Activated CD4-positive, alpha-beta T cell treated with anti-CD3 and anti-CD28 coated beads for 36 hours (primary cell): ENCODE data around the gene RASA4. TPM values are rescaled to one million over a fixed set of nuclear protein-coding genes. Genes with fewer than 3 reads are reported as not detected.
"Not testable (repeated sequence)": the region's sequence is repeated elsewhere in the genome, so short reads cannot be mapped to it uniquely, and the experiment has no call there.

ENCODE experiments used
- ATAC-seq: fragments of 200-7000 bp; cut with Tn5 transposase; one replicate; pipeline ENCODE4 v1.10.0; 2021; ENCODE audit warnings: mild to moderate bottlenecking, moderate library complexity
- CTCF ChIA-PET: fragments of 350-600 bp; sonication (Branson Sonifier 250); formaldehyde crosslinking; loops from one replicate; lab custom pipeline; 2021; ENCODE audit warnings: antibody characterized with exemption; lab: Charles Lee
- POLR2A ChIA-PET: fragments of 350-600 bp; sonication (Branson Sonifier 250); formaldehyde crosslinking; loops from one replicate; lab custom pipeline; 2021; ENCODE audit warnings: antibody characterized with exemption, inconsistent platforms; lab: Charles Lee
- DNase-seq: peaks from one replicate; pipeline ENCODE4 v3.0.0-alpha.2; 2020
- H3K27ac Mint-ChIP-seq: one replicate; pipeline ENCODE4 v1.8.0; 2021; ENCODE audit warnings: mixed read lengths
- H3K27me3 Mint-ChIP-seq: one replicate; pipeline ENCODE4 v1.8.0; 2021; ENCODE audit warnings: mixed read lengths
- H3K36me3 Mint-ChIP-seq: one replicate; pipeline ENCODE4 v1.8.0; 2021; ENCODE audit warnings: low read depth, mixed read lengths
- H3K4me1 Mint-ChIP-seq: one replicate; pipeline ENCODE4 v1.8.0; 2021; ENCODE audit warnings: mixed read lengths
- H3K4me3 Mint-ChIP-seq: one replicate; pipeline ENCODE4 v1.8.0; 2021; ENCODE audit warnings: mild to moderate bottlenecking, moderate library complexity, mixed read lengths
- H3K9me3 Mint-ChIP-seq: one replicate; pipeline ENCODE4 v1.8.0; 2021; ENCODE audit warnings: low read depth, mixed read lengths
- intact Hi-C, 2 experiments: fragments of 100-400 bp; cut with DNase I in 1 of 2; cut with micrococcal nuclease in 1 of 2; formaldehyde crosslinking; loops; one replicate each; pipeline versions ENCODE4 v1.14.2 to v1.15.1; 2022 to 2024; cut with DNase I, micrococcal nuclease
- total RNA-seq, 2 experiments: library from RNA; stranded (reverse); gene quantifications; one replicate each; pipeline ENCODE4 v1.2.3, GENCODE V29; 2021

Gene RASA4
- total RNA-seq, 2 experiments from 2014 or later, result 32.2 to 33.7 TPM

GRCh38 chr7:102602317-102602716 is 14.2 kb downstream of the RASA4 start:
- intact Hi-C loops, H3K27ac Mint-ChIP-seq, DNase-seq, POLR2A ChIA-PET, H3K36me3 Mint-ChIP-seq, H3K4me3 Mint-ChIP-seq, H3K27me3 Mint-ChIP-seq, H3K4me1 Mint-ChIP-seq, CTCF ChIA-PET, ATAC-seq, H3K9me3 Mint-ChIP-seq: not testable (repeated sequence)

- intact Hi-C loops, H3K27me3 Mint-ChIP-seq, H3K4me1 Mint-ChIP-seq, H3K4me3 Mint-ChIP-seq, POLR2A ChIA-PET, CTCF ChIA-PET, H3K27ac Mint-ChIP-seq, DNase-seq, ATAC-seq, H3K9me3 Mint-ChIP-seq, H3K36me3 Mint-ChIP-seq: not testable (repeated sequence)
Observed at GRCh38 chr7:102599699-102600098, 16.9 kb downstream of the RASA4 start.

GRCh38 chr7:102596036-102596435 is 20.5 kb downstream of the RASA4 start:
- intact Hi-C loops, H3K27me3 Mint-ChIP-seq, H3K4me3 Mint-ChIP-seq, ATAC-seq, H3K4me1 Mint-ChIP-seq, H3K9me3 Mint-ChIP-seq, POLR2A ChIA-PET, H3K27ac Mint-ChIP-seq, H3K36me3 Mint-ChIP-seq, CTCF ChIA-PET: not testable (repeated sequence)
- DNase-seq, result peak; percentile 3

- H3K4me3 Mint-ChIP-seq, H3K27ac Mint-ChIP-seq, CTCF ChIA-PET, H3K9me3 Mint-ChIP-seq, H3K4me1 Mint-ChIP-seq, H3K27me3 Mint-ChIP-seq, H3K36me3 Mint-ChIP-seq, DNase-seq, POLR2A ChIA-PET, intact Hi-C loops: not testable (repeated sequence)
- peak; percentile 69 for ATAC-seq
Observed at GRCh38 chr7:102593637-102594334, 22.8 kb downstream of the RASA4 start.

- CTCF ChIA-PET, H3K27ac Mint-ChIP-seq, POLR2A ChIA-PET, H3K4me1 Mint-ChIP-seq, H3K36me3 Mint-ChIP-seq, intact Hi-C loops, H3K27me3 Mint-ChIP-seq, H3K9me3 Mint-ChIP-seq, H3K4me3 Mint-ChIP-seq: not testable (repeated sequence)
- DNase-seq (peak; percentile 14), ATAC-seq (peak; percentile 63)
Observed at GRCh38 chr7:102592477-102593019, 24.0 kb downstream of the RASA4 start.

- CTCF ChIA-PET, DNase-seq: not testable (repeated sequence)
Observed at GRCh38 chr7:102589857-102590256, 26.7 kb downstream of the RASA4 start.

GRCh38 chr7:102583495-102583894 is 33.1 kb downstream of the RASA4 start:
- H3K4me3 Mint-ChIP-seq, intact Hi-C loops, DNase-seq, H3K36me3 Mint-ChIP-seq, H3K27ac Mint-ChIP-seq, H3K9me3 Mint-ChIP-seq, H3K4me1 Mint-ChIP-seq, POLR2A ChIA-PET, H3K27me3 Mint-ChIP-seq, ATAC-seq, CTCF ChIA-PET: not testable (repeated sequence)

More at GRCh38 chr7:102589857-102590256, 26.7 kb downstream of the RASA4 start:
- H3K4me1 Mint-ChIP-seq, H3K36me3 Mint-ChIP-seq, H3K27ac Mint-ChIP-seq, intact Hi-C loops, H3K9me3 Mint-ChIP-seq, H3K4me3 Mint-ChIP-seq, POLR2A ChIA-PET, H3K27me3 Mint-ChIP-seq: not testable (repeated sequence)
- ATAC-seq, result peak; percentile 70

- H3K4me1 Mint-ChIP-seq, H3K27ac Mint-ChIP-seq, POLR2A ChIA-PET, intact Hi-C loops, H3K36me3 Mint-ChIP-seq, ATAC-seq, CTCF ChIA-PET, H3K4me3 Mint-ChIP-seq, H3K27me3 Mint-ChIP-seq, DNase-seq, H3K9me3 Mint-ChIP-seq: not testable (repeated sequence)
Observed at GRCh38 chr7:102581722-102582121, 34.8 kb downstream of the RASA4 start.

GRCh38 chr7:102578486-102578885 is 38.1 kb downstream of the RASA4 start:
- H3K27me3 Mint-ChIP-seq, CTCF ChIA-PET, POLR2A ChIA-PET, H3K9me3 Mint-ChIP-seq, H3K36me3 Mint-ChIP-seq, H3K27ac Mint-ChIP-seq, intact Hi-C loops, ATAC-seq, H3K4me3 Mint-ChIP-seq, H3K4me1 Mint-ChIP-seq: not testable (repeated sequence)
- peak; percentile 4 for DNase-seq

- intact Hi-C loops, H3K4me1 Mint-ChIP-seq, H3K27ac Mint-ChIP-seq, POLR2A ChIA-PET, H3K9me3 Mint-ChIP-seq, ATAC-seq, H3K36me3 Mint-ChIP-seq, CTCF ChIA-PET, H3K27me3 Mint-ChIP-seq, H3K4me3 Mint-ChIP-seq: not testable (repeated sequence)
- DNase-seq, result peak; percentile 4
Observed at GRCh38 chr7:102577315-102578240, 39.0 kb downstream of the RASA4 start.

GRCh38 chr7:102576363-102576762 is 40.2 kb downstream of the RASA4 start:
- intact Hi-C loops, H3K27me3 Mint-ChIP-seq, H3K27ac Mint-ChIP-seq, POLR2A ChIA-PET, H3K36me3 Mint-ChIP-seq, H3K4me3 Mint-ChIP-seq, H3K4me1 Mint-ChIP-seq, H3K9me3 Mint-ChIP-seq, CTCF ChIA-PET: not testable (repeated sequence)
- ATAC-seq (peak; percentile 62), DNase-seq (peak; percentile 8)
